GM21737 (cell line): Measurements from ENCODE around the gene KRTAP12-2.
"Not testable (repeated sequence)": the region's sequence is repeated elsewhere in the genome, so short reads cannot be mapped to it uniquely, and the experiment has no call there.

ENCODE experiments used
- ATAC-seq: cut with Tn5 transposase; IDR thresholded peaks from one replicate; pipeline ENCODE4 v1.9.1; 2021; ENCODE audit warnings: mild to moderate bottlenecking, moderate library complexity; ENCODE audit not compliant: unreplicated experiment

The KRTAP12-2 gene

GRCh38 chr21:44653656-44654575 is 12.8 kb downstream of the KRTAP12-2 start:
- ATAC-seq = no peak

- ATAC-seq = no peak
These were observed 13.6 kb downstream of the KRTAP12-2 start for GRCh38 chr21:44653123-44653522.

- ATAC-seq = no peak
These were observed 15.6 kb downstream of the KRTAP12-2 start for GRCh38 chr21:44650973-44651675.

GRCh38 chr21:44650265-44650972 is 16.3 kb downstream of the KRTAP12-2 start:
- ATAC-seq = no peak

- ATAC-seq = no peak
These were observed 17.1 kb downstream of the KRTAP12-2 start for GRCh38 chr21:44649521-44650100.

- ATAC-seq = no peak
These were observed 18.0 kb downstream of the KRTAP12-2 start for GRCh38 chr21:44648557-44649311.

DNA sequence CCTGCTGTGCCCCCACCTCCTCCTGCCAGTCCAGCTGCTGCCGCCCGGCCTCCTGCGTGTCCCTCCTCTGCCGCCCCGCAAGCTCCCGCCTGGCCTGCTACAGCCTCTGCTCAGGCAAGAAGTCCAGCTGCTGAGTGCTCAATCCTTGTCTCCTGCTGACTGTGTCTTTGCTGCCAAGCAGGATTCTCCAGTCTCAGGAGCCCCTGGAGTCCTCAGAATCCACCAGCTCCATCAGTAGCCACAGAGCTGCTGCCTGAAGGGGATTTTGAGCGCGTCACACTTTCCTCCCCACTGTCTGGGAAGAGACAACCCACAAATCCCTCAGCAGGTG is 19.5 kb downstream of the KRTAP12-2 start:
- ATAC-seq = no peak

DNA sequence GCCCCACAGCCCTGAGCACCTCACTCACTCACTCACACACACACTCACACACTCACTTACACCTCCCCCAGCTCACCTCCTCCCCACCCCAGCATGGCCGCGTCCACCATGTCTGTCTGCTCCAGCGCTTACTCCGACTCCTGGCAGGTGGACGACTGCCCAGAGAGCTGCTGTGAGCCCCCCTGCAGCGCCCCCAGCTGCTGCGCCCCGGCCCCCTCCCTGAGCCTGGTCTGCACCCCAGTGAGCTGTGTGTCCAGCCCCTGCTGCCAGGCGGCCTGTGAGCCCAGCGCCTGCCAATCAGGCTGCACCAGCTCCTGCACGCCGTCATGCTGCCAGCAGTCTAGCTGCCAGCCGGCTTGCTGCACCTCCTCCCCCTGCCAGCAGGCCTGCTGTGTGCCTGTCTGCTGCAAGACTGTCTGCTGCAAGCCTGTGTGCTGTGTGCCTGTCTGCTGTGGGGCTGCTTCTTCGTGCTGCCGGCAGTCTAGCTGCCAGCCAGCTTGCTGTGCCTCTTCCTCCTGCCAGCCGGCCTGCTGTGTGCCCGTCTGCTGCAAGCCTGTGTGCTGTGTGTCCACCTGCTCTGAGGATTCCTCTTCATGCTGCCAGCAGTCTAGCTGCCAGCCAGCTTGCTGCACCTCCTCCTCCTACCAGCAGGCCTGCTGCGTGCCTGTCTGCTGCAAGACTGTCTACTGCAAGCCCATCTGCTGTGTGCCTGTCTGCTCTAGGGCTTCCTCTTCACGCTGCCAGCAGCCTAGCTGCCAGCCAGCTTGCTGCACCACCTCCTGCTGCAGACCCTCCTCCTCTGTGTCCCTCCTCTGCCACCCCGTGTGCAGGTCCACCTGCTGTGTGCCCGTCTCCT is 20.1 kb downstream of the KRTAP12-2 start, which contains the start of gene KRTAP10-11:
TSS of gene KRTAP10-11 (plus strand) at position 49 of the 856 bp plus-strand sequence. CDS start at position 94, 45 bp downstream.
- not testable (repeated sequence) for ATAC-seq

DNA sequence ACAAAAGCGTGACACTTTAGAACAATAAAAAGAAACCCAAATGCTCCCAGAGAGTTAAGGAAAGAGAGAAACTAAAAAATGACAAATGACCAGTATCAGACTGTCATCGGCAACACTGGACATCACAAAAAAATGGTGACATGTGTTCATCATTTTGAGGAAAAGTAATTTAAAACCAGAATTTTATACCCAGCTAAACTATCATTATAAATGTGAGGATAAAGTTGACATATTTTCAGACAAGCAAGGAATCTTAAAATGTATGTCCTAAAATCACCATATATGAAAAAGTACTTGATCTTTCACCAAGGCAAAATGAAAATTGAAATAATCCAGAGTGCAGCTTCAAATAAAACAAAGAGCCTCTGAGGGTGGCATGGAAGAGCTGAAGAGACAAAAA is 21.8 kb downstream of the KRTAP12-2 start:
- ATAC-seq = no peak

DNA sequence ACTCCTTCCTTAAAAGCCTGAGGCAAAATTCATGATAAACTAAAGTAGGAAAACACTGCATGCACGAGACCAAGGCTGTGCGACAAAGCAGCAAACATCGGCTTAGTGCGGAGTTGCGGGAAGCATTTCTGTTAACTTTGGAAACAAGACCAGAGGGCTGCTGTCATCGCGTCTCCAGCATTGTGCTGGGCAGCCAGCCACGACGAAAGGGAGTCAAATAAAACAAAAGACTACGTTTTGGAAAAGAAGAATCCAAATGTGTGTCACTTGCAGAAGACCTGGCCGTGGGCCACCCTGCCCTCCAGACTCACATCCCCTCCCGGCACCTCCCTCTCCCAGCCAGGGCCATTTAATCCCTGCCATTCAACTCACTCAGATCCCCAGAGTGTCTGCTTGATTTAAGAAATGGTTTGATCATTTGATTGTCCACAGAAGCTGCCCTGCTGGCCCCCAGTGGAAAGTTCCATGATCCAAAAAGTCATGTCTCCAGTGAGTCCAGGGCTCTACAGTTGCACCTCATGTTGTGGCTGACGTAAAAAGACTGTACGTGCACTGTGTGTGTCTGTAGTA is 22.9 kb downstream of the KRTAP12-2 start:
- no peak for ATAC-seq

DNA sequence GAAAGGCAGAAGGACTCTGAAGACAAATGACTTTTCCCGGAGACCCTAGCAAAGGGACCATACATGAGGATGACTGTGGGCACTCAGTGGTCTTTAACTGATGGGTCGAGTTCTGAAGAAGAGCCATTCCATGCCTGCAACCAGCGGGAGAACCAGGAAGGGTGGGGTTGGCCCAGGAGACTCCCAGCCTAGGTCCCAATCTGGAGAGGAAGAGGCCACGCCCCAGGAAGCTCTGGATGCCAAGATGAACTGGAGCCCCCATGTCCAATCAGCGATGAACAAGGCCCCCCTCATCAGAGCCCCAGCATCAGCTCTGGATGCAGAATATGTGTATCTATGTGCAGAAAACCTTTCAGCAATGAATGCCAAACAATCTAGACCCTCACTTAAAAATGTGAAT is 26.0 kb downstream of the KRTAP12-2 start:
- no peak for ATAC-seq

- ATAC-seq = no peak
These were observed 27.4 kb downstream of the KRTAP12-2 start for GRCh38 chr21:44639331-44639655.

GRCh38 chr21:44638506-44639330 is 28.0 kb downstream of the KRTAP12-2 start:
- not testable (repeated sequence) for ATAC-seq

- ATAC-seq = not testable (repeated sequence)
These were observed 28.8 kb downstream of the KRTAP12-2 start for GRCh38 chr21:44637851-44638348.

GRCh38 chr21:44637018-44637850 is 29.5 kb downstream of the KRTAP12-2 start, which contains the start of gene KRTAP10-10:
TSS of gene KRTAP10-10 (plus strand) at chr21:44637356. CDS start at chr21:44637418, 62 bp downstream.
- ATAC-seq = no peak

DNA sequence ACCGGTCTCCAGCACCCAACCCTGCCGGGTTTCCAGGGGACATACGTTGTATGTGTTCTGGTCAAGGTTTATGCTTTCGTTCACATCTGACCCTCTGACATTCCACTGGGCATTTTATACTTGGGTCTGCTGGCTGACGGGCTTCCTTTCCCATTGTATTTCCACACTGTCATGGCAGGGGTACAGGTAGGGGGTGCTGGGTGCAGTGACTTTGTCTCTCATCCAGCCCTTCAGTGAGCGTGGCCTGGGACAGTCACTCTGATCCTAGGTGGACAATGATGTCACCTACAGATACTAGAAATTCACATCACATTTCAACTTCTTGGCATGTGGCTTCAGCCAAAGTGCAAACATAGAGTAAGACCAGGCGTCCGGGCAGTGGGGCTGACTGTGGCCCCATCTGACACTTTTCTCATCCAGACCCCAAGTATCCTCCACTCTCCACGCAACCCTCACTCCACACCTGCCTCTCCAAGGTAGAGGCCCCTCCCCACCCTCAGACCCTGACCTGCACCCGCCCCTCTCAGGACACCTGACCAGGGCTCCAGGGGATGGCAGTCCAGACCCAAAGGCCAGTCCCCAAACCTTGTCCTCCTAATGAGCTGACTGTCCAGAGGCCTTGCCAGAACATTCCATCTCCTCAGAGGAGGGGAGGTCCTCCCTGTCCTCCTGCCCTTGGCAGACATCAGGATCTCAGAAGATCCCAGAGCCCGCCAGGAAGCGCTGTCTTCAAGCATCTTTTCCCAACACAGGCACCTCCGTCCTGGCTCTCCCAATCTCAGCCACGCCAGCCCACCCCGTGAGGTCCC is 30.3 kb downstream of the KRTAP12-2 start:
- no peak for ATAC-seq
